ENCODE measurements around the gene TNNT2.

GRCh38 chr1:201357211-201357610 is 20.3 kb downstream of the TNNT2 start:
- TF ChIP-seq, protein P1, sequence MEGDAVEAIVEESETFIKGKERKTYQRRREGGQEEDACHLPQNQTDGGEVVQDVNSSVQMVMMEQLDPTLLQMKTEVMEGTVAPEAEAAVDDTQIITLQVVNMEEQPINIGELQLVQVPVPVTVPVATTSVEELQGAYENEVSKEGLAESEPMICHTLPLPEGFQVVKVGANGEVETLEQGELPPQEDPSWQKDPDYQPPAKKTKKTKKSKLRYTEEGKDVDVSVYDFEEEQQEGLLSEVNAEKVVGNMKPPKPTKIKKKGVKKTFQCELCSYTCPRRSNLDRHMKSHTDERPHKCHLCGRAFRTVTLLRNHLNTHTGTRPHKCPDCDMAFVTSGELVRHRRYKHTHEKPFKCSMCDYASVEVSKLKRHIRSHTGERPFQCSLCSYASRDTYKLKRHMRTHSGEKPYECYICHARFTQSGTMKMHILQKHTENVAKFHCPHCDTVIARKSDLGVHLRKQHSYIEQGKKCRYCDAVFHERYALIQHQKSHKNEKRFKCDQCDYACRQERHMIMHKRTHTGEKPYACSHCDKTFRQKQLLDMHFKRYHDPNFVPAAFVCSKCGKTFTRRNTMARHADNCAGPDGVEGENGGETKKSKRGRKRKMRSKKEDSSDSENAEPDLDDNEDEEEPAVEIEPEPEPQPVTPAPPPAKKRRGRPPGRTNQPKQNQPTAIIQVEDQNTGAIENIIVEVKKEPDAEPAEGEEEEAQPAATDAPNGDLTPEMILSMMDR (IDR thresholded peaks at IDR 0.05; ENCODE audit: low read depth, low read length), result no peak
- no peak for TF ChIP-seq EZH2phosphoT487 (IDR thresholded peaks at IDR 0.05; ENCODE audit: low read depth)

All from OCI-LY3 (cell line).